H1 (cell line): ENCODE measurements around the gene COL1A1. TPM values are rescaled to one million over a fixed set of nuclear protein-coding genes. Genes with fewer than 3 reads are reported as not detected.

Source experiments
- ASH2L ChIP-seq: fragments of 200-600, 300-600 bp; sonication (generic); IDR thresholded peaks from one replicate; pipeline ENCODE4 v1.7.1; 2017; ENCODE audit warnings: low read length
- CREB1 ChIP-seq: IDR thresholded peaks from 2 replicates; pipeline ENCODE4 v1.6.1; 2012; ENCODE audit warnings: inconsistent platforms
- POU5F1 ChIP-seq: IDR thresholded peaks from 2 replicates; pipeline ENCODE4 v1.6.1; 2011; ENCODE audit warnings: low read depth, mild to moderate bottlenecking, low read length, moderate library complexity
- RBBP5 ChIP-seq: IDR thresholded peaks from 2 replicates; pipeline ENCODE4 v1.7.1; 2012; ENCODE audit warnings: low read depth, mild to moderate bottlenecking, inconsistent platforms, low read length, moderate library complexity, borderline replicate concordance
- TBP ChIP-seq: IDR thresholded peaks from 2 replicates; pipeline ENCODE4 v1.6.1; 2011; ENCODE audit warnings: low read depth, low read length, improper control_type of control experiment
- polyA plus RNA-seq, 7 experiments: library from polyadenylated mRNA; depleted of rRNA in 3 of 7; stranded (reverse) in 5 of 7; unstranded in 2 of 7; fragments of >200 nt in 5 of 7; fragments of 200-250 nt in 2 of 7; gene quantifications; 1 replicate in 5 of 7; 2 replicates in 1 of 7; 4 replicates in 1 of 7; pipeline versions ENCODE4 v1.2.1 to v1.2.3, GENCODE V29; 2011 to 2013; ENCODE audit warnings: missing spikeins in 2 of 7, mixed read lengths in 2 of 7
- total RNA-seq: library from RNA; stranded (reverse); fragmentation: NEBNext Ultra II Directional; extraction: Animal tissue kit (Norgen Biotek cat#: 25700); gene quantifications from 2 replicates; pipeline ENCODE4 v1.2.1, GENCODE V29; 2021
- TF ChIP-seq, protein P1 (sequence below): fragments of 300-600 bp; sonication (generic); IDR thresholded peaks from 2 replicates; pipeline ENCODE4 v1.7.1; 2012; ENCODE audit warnings: low read length, moderate library complexity, mild to moderate bottlenecking, inconsistent platforms; ENCODE audit not compliant: insufficient replicate concordance
- TF ChIP-seq, protein P2 (sequence below): IDR thresholded peaks from 2 replicates; pipeline ENCODE4 v1.6.1; 2011; ENCODE audit warnings: low read length, improper control_type of control experiment

COL1A1 gene
- total and polyA plus RNA-seq, 2 of the 8 experiments (the other 6 are each of a cell fraction or from before 2014, with no cell fraction given), result 14.1 to 80.4 TPM

DNA sequence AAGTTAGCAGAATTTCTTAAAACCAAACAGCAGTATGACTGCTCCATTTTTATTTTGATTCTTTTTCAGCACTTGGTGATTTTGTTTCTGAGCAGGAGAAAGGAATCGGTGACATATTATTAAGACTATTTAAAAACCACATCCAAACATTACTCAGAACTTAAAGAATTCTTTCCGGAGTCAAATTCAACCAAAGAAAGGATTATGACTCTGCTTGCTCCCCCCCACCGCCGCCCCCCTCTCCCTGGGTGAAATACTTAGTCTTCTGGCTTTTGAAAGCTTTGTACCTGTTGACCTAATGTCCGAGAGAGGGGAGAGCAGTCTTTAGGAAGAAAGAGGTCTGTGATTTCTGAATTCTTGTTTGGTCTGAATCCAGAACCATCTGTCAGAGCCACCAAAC lies 17.9 kb upstream of the COL1A1 start (continued):
- TF ChIP-seq, protein P1, sequence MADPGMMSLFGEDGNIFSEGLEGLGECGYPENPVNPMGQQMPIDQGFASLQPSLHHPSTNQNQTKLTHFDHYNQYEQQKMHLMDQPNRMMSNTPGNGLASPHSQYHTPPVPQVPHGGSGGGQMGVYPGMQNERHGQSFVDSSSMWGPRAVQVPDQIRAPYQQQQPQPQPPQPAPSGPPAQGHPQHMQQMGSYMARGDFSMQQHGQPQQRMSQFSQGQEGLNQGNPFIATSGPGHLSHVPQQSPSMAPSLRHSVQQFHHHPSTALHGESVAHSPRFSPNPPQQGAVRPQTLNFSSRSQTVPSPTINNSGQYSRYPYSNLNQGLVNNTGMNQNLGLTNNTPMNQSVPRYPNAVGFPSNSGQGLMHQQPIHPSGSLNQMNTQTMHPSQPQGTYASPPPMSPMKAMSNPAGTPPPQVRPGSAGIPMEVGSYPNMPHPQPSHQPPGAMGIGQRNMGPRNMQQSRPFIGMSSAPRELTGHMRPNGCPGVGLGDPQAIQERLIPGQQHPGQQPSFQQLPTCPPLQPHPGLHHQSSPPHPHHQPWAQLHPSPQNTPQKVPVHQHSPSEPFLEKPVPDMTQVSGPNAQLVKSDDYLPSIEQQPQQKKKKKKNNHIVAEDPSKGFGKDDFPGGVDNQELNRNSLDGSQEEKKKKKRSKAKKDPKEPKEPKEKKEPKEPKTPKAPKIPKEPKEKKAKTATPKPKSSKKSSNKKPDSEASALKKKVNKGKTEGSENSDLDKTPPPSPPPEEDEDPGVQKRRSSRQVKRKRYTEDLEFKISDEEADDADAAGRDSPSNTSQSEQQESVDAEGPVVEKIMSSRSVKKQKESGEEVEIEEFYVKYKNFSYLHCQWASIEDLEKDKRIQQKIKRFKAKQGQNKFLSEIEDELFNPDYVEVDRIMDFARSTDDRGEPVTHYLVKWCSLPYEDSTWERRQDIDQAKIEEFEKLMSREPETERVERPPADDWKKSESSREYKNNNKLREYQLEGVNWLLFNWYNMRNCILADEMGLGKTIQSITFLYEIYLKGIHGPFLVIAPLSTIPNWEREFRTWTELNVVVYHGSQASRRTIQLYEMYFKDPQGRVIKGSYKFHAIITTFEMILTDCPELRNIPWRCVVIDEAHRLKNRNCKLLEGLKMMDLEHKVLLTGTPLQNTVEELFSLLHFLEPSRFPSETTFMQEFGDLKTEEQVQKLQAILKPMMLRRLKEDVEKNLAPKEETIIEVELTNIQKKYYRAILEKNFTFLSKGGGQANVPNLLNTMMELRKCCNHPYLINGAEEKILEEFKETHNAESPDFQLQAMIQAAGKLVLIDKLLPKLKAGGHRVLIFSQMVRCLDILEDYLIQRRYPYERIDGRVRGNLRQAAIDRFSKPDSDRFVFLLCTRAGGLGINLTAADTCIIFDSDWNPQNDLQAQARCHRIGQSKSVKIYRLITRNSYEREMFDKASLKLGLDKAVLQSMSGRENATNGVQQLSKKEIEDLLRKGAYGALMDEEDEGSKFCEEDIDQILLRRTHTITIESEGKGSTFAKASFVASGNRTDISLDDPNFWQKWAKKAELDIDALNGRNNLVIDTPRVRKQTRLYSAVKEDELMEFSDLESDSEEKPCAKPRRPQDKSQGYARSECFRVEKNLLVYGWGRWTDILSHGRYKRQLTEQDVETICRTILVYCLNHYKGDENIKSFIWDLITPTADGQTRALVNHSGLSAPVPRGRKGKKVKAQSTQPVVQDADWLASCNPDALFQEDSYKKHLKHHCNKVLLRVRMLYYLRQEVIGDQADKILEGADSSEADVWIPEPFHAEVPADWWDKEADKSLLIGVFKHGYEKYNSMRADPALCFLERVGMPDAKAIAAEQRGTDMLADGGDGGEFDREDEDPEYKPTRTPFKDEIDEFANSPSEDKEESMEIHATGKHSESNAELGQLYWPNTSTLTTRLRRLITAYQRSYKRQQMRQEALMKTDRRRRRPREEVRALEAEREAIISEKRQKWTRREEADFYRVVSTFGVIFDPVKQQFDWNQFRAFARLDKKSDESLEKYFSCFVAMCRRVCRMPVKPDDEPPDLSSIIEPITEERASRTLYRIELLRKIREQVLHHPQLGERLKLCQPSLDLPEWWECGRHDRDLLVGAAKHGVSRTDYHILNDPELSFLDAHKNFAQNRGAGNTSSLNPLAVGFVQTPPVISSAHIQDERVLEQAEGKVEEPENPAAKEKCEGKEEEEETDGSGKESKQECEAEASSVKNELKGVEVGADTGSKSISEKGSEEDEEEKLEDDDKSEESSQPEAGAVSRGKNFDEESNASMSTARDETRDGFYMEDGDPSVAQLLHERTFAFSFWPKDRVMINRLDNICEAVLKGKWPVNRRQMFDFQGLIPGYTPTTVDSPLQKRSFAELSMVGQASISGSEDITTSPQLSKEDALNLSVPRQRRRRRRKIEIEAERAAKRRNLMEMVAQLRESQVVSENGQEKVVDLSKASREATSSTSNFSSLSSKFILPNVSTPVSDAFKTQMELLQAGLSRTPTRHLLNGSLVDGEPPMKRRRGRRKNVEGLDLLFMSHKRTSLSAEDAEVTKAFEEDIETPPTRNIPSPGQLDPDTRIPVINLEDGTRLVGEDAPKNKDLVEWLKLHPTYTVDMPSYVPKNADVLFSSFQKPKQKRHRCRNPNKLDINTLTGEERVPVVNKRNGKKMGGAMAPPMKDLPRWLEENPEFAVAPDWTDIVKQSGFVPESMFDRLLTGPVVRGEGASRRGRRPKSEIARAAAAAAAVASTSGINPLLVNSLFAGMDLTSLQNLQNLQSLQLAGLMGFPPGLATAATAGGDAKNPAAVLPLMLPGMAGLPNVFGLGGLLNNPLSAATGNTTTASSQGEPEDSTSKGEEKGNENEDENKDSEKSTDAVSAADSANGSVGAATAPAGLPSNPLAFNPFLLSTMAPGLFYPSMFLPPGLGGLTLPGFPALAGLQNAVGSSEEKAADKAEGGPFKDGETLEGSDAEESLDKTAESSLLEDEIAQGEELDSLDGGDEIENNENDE, result no peak
- no peak for TF ChIP-seq CREB1
- no peak for TF ChIP-seq RBBP5
- TF ChIP-seq, protein P2, sequence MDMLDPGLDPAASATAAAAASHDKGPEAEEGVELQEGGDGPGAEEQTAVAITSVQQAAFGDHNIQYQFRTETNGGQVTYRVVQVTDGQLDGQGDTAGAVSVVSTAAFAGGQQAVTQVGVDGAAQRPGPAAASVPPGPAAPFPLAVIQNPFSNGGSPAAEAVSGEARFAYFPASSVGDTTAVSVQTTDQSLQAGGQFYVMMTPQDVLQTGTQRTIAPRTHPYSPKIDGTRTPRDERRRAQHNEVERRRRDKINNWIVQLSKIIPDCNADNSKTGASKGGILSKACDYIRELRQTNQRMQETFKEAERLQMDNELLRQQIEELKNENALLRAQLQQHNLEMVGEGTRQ, result no peak
- TF ChIP-seq POU5F1, result no peak
- no peak for TF ChIP-seq TBP
- TF ChIP-seq ASH2L, result no peak
